HG02588 (cell line): Measurements from ENCODE around the gene LSP1.
"Not testable (repeated sequence)": the region's sequence is repeated elsewhere in the genome, so short reads cannot be mapped to it uniquely, and the experiment has no call there.

Experiments
- ATAC-seq: cut with Tn5 transposase; IDR thresholded peaks from one replicate; pipeline ENCODE4 v1.9.1; 2021; ENCODE audit warnings: mild to moderate bottlenecking, moderate library complexity; ENCODE audit not compliant: unreplicated experiment

LSP1 gene

GRCh38 chr11:1852877-1853276, at the start of gene LSP1:
TSS of gene LSP1 (plus strand) at chr11:1853084. CDS start at chr11:1853145, 61 bp downstream.
- ATAC-seq: peak; percentile 36

DNA sequence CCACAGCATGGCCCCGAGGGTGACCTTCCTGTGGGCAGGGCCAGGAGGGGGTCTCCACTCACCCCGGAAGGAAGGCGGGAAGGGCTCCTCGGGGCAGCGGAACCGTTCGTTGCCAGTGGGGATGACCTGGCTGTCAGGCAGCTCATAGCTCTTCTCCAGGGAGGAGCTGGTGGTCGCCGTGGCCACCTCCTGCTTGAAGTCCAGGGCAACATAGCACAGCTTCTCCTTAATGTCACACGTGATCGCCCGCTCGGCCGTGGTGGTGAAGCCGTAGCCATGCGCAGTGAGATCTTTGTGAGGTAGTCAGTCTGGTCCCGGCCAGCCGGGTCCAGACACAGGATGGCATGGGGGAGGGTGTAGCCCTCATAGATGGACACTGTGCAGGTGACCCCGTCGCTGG, 49.6 kb upstream of the LSP1 start:
- no peak for ATAC-seq

DNA sequence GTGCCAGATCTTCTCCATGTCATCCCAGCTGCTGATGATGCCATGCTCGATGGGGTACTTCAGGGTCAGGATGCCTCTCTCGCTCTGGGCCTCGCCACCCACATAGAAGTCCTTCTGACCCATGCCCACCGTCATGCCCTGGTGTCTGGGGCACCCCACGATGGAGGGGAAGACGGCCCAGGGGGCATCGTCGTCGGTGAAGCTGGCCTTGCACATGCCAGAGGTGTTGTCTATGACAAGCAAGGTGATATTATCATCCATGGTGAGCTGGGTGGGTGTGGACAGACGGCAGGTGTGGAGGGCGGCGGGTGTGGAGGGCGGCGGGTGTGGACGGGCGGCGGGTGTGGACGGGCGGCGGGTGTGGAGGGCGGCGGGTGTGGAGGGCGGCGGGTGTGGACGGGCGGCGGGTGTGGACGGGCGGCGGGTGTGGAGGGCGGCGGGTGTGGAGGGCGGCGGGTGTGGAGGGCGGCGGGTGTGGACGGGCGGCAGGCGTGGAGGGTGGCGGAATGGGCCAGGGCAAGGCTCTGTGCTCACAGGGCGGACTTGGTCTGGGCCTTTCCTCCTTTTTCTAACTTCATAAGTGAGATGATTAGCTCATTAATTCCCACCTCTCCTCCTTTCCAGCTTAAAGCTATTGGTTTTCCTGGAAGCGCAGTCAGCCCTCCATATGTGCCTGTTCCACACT, 48.9 kb upstream of the LSP1 start:
- not testable (repeated sequence) for ATAC-seq

GRCh38 chr11:1805525-1805924, 47.4 kb upstream of the LSP1 start:
- ATAC-seq: no peak

- no peak for ATAC-seq
These were observed 45.5 kb upstream of the LSP1 start for GRCh38 chr11:1807264-1807995.

- ATAC-seq: no peak
These were observed 42.1 kb upstream of the LSP1 start for GRCh38 chr11:1810761-1811160.

DNA sequence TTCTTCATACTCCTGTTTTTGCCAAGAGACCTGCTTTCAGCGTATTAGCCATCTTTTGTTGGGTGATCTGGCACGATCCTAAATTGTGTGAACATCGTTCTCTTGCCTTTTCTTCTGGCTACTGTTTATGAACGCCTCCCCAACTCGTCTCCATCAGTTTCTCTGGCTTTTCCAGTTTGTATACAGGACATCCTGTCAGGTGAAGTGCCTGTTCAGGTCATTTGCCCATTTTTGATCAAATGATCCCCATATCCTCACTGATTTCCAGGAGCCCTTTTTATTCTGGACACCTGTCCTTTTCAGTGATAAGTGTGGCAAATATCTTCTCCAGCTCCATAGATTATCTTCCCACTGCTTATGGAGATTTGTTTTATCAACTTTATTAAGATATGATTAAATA, 40.6 kb upstream of the LSP1 start:
- ATAC-seq: no peak

DNA sequence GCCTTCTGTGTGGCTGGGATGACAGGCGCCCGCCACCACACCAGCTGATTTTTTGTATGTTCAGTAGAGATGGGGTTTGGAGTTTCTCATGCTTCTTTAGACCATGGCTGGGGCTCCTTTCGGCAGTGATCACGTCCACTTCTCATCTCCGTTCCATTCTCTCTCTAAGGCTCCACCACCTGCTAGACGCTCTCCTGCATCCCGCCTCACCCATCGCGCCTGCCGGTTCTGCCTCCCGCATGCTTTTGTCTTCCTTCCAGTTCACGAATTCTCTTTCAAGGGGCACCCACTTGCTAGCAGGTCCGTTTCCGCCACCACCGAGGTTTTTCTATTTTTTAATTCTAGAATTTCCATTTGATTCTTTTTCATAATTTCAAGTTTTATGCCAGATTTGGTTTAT, 40.1 kb upstream of the LSP1 start:
- ATAC-seq: no peak

GRCh38 chr11:1813356-1813755, 39.5 kb upstream of the LSP1 start:
- ATAC-seq: not testable (repeated sequence)

DNA sequence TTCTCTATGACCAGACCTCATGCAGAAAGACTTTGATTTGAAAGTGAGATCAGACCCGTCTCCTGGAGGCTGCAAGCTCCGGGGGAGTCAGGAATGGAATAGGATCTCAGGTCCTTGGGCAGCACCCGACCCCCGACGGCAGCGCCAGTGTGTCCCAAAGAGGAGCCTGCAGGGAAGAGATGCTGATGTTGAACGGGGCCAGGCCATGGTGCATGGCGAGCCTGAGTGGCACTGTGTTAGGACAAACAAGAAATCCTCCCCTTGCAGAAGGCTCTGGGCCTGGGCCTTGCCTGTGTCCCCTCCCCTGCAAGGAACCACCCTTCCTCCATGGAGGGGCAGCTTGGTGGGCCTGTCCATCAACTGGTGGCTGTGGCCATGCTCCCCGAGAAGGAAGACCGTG, 38.2 kb upstream of the LSP1 start:
- ATAC-seq: no peak

DNA sequence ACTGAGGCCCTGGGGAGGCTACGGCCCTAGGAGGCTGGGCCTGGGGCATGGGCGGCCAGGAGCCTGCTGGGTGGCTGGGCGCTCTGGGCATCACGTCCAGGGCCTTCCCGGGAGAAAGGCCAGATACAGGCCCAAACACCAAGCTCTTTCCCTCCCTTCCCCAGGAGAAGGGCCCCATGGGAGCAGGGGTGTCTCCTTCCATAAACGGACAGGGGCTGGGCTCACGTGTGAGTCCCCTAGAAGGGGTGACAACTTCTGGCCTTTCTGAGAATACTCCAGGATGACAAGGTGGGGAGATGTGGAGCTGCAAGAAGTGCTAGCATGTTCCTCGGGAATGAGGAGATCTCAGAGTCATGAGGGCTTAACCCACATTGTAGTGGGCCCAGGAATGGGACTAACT, 37.6 kb upstream of the LSP1 start:
- no peak for ATAC-seq

DNA sequence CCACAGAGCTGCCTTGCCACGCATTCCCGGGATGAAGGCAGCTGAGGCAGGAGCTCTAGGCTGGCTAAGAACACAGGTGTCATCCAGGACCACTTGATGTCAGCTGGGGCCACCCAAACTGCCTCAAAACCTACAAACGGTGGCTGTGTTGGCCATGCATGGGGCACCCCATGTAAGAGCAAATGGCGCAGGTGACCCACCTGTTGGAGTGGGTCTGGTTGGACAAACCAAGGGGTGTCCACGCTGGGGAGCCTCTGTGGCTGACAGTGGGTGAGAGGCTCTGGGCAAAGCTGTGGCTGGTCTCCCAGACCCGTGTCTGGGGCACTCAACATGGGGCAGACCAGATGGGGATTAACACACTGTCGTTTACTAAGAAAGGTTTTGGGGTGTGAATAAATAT, 37.1 kb upstream of the LSP1 start:
- ATAC-seq: no peak

DNA sequence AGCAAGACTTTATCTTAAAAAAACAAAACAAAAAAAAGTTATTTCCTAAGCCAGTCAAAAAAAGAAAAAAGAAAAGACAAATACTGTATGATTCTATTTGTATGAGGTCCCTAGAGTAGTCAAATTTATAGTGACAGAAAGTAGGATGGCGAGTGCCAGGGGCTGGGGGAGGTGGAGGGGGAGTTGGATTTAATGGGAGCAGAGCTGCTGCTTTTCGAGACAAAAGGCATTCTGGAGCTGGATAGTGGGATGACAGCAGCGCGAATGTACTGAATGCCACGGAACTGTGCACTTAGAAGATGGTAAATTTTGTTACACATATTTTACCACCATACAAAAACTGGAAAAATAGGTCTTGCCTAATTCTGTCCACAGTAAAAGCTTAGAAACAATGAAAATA, 35.9 kb upstream of the LSP1 start:
- no peak for ATAC-seq

GRCh38 chr11:1817511-1817910, 35.4 kb upstream of the LSP1 start:
- no peak for ATAC-seq

GRCh38 chr11:1819074-1819473, 33.8 kb upstream of the LSP1 start:
- ATAC-seq: no peak

- no peak for ATAC-seq
These were observed 32.2 kb upstream of the LSP1 start for GRCh38 chr11:1820463-1821325.

DNA sequence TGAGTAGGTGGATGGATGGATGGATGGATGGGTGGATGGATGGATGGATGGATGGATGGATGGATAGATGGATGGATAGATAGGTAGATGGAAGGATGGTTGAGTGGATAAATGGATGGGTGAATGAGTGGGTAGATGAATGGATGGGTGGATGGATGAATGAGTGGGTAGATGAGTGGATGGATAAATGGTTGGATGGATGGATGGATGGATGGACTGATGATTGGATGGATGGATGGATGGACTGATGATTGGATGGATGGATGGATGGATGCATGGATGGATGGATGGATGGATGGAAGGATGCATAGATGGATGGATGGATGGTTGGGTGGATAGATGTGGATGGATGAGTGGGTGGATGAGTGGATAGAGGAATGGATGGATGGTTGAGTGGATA, 31.3 kb upstream of the LSP1 start:
- ATAC-seq: no peak

DNA sequence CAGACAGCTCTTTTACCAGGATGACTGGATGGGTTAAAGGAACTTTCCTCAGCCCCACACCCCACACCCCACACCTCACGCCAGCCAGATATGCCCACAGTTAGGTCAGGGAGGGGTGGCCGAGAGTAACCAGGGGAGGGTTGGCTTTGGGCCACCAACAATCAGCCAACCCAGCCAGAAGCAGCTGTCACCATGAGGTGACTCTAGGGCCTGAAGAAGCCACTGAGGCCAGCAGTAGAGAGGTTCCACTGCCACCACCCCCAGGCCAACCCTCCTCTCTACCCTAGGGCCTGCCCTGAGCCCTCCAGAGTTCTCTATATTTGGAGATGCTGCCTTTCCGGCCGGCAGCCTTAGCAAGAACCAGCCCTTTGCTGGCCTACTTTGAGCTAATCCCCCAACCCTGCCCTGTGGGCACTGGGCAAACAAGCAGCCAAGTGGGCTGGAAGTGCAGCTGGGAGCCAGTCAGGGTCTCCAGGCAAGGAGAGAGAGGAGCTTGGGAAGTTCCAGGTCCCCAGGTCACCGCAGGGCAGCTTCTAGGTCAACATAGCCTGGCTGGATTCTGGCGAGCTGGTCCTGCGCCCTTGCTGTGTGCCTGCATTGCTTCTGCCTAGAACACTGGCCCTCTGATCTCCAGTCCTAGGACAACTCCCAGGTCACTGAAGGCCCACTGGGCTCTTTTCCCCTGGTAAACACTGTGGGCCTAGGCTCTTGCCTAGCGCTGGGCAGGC, 30.1 kb upstream of the LSP1 start:
- ATAC-seq: no peak

DNA sequence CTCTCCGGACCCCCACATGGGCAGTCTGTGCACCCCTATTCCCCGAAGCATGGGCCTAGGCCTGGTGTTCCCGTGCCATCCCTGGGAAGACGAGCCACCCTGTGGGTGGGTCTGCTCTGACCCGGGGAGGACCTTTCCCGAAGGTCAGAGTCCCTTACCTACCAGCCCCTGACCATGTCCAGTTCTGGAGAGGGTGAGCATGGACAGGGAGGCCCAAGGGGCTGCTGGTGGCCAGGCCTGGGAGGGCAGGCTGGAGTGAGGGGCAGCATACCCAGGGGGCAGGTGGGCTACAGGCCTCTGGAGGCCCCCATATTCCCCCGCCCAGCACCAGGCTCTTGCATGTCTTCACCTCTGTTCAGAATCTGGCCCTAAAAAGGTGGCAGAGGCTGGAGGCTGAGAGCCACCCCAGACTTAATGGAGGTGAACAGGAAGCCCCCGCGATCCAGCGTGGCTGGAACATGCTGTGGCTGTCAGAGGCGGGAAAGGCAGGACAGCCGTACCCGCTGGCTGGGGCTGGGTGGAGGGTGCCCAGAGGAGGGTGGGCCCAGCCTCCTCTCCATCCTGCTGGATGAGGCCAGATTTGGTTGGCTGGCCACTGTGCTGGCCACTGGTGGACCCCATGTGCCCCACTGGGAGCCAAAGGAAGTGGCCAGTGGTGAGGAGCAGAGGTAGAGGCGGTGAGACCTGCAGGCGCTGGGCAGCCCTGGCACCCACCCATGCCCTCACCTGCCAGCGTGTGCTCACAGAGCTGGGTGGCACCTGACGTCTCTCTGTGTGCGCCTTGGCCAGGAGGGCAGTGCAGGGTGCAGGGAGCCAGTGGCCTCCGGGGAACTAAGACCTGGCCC, 29.3 kb upstream of the LSP1 start:
- no peak for ATAC-seq
